SH-SY5Y (cell line): ENCODE data around the gene EHMT1.

Source experiments
- GATA2 ChIP-seq: IDR thresholded peaks from 2 replicates; pipeline ENCODE4 v1.6.1; 2011; ENCODE audit warnings: mild to moderate bottlenecking, low read depth, low read length
- GATA3 ChIP-seq: IDR thresholded peaks from 2 replicates; pipeline ENCODE4 v1.6.1; 2011; ENCODE audit warnings: low read depth, mild to moderate bottlenecking, low read length, moderate library complexity

DNA sequence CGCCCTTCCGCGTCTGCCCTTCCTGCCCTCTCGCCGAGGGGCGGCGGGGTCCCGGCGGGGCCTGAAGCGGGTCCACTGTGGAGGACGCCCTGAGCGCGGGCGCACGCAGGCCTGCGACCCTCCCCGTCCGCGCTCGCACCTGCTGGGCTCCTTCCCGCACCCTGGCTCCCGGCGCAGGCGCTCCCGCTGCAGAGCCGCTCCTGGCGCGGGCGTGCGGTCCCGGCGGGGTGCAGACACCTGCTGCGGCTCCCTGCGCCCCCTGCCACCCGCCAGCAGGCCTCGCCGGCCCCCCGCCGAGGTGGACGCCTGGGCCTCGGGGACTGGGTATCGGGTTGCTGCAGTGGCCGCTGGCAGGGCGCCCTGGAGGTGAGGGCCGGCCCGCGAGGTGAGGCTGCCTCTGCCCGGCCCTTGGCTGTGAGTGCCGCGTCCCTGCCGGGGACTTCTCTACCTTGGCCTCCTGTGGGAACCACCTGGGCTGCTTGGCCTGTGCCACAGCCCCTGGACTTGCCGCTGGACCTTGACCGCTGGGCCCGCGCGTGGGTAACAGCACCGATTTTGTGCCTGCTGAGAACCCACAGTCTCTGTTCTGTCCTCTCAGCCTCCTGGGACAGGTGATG is 12.7 kb upstream of the EHMT1 start:
- TF ChIP-seq GATA2 = no peak
- TF ChIP-seq GATA3 = no peak
